ENCODE results near the gene PRR3.
"Not testable (repeated sequence)": the region's sequence is repeated elsewhere in the genome, so short reads cannot be mapped to it uniquely, and the experiment has no call there.

The PRR3 gene, protein sequence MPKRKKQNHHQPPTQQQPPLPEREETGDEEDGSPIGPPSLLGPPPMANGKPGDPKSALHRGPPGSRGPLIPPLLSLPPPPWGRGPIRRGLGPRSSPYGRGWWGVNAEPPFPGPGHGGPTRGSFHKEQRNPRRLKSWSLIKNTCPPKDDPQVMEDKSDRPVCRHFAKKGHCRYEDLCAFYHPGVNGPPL

DNA sequence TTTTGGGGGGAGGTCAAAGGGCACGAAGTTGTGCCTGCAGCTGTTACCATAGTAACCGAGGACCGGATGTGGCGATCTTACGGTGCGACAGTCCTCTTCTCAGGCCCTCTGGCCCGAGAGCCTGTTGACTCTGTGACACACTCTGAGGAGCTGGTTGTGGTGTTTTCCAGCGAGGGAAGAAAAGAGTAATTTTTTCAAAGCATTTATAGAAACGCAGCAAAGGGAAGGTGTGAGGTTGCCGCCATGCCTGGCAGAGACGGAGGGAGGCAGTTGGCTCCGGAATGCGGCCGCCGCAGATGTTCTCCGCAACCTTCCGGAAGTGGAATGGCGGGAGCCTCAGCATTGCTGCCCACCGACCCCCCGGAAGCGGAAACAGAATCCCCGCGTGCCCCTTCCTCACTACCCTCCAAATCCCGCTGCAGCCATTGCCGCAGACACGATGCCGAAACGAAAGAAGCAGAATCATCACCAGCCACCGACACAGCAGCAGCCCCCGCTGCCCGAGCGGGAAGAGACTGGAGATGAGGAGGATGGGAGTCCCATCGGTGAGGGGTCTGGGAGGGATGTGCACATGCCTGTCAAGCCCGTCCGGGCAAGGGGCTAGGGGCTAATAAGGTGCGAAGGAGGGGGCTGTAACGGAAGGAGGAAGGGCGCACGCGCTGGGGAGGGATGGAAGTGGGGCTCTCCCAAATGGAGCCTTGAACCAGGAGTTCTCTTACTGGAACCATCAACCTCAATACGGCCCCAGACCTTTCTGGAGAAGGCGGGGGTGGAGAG is at the start of gene PRR3:
PRR3 (plus strand) TSS at position 390 of the 777 bp plus-strand sequence; CDS start at position 440, 50 bp downstream.
- peak; percentile 77 to 88 for DNase-seq (ENCODE audit: low read depth in 2 of 2)

DNA sequence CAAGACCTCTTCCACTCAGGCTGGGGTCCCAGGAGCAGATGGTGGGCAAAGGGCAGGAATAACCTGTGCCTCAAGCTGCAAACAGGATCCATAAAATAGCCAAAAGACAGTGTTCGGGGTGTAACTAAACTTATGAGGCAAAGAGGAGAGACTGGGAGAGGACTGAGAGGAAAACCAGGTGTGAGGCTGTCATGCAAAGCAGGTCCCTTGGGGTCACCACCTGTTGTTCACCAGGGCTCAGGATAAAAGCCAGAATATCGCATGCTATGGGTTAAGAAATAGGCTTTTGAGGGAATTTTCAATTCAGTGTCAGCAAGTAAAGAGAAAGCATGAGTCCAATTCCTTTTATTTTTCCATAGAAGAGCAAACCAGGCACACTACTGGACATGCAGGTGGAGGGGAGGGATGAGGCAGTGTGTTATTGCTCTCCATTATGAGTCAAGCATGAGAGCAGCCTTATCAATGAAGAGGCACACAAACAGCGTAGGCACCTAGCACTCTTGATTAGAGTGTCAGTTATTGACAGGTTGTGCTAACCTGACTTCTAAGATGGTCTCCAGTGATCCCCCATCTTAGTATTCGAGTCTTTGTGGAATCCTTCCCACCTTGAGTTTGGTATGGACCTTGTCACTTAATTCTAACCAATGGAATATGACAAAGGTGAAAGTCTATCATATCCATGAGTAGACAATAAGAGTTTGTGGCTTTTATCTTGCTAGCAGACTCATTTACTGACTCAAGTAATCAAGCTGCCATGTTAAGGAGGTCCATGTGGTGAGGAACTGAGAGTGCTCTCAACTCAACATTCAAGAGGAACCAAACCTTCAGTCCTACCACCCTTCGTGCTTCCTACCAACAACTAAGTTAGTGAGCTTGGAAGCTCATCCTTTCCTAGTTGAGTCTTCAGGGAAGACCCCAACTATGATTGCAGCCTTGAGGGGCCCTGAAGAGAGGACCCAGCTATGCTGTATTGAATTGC is 49.0 kb upstream of the PRR3 start:
- DNase-seq (ENCODE audit: low read depth in 2 of 2): no peak

DNA sequence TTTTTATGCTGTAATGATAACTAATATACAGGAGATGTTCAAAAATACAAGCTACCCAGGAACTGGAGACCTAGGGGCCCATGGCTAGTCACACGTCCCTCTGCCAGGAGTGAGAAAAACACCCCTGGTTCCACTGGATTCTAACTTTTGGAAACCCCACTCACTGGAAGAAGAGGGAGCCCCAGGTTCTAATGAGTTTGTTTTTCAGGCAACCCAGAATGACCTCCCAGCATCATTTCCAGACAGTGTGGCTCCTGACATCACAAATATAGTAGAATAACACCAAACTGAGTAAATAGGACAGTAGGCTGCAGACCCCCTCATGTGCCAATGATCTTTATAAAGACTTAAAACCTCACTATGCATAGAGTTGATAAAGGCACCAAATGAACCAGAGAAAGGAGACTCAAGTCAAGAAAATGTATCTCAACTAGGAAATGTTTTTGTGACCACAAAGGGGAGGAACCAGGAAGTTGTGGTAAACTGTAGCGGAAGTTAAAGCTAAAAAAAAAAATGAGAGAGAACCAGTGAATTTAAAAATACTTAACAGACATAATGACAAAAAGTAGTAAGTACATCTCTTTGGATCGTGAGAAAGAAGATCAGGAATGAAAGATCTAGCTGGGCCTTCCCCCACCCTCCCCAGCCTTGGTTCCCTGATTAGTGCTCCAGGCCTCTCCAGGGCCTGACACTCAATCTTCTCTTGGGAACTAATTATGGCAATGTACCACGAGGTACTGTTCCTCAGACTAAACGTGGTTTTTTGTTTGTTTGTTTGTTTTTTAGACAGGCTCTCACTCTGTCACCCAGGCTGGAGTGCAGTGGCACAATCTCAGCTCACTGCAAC is 48.0 kb upstream of the PRR3 start:
- no peak for DNase-seq (ENCODE audit: low read depth in 2 of 2)

- no peak for DNase-seq (ENCODE audit: low read depth in 2 of 2)
Observed at GRCh38 chr6:30510419-30511168, 46.5 kb upstream of the PRR3 start.

- DNase-seq (ENCODE audit: low read depth in 2 of 2): no peak
Observed at GRCh38 chr6:30511169-30511546, 45.9 kb upstream of the PRR3 start.

DNA sequence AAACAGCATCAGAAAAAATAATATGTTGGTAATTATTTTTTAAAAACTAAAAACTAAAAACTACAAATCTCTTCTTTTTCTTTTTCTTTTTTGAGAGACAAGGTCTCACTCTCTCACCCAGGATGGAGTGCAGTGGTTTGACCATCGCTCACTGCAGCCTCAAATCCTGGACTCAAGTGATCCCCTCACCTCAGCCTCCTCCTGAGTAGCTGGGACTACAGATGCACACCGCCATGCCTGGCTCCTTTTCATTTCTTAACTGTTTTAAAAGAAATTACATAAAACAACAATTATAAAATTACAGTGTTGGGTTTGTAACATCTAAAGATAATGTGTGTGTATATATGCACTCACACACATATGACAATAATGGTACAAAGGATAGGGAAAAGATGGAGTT is 43.6 kb upstream of the PRR3 start:
- no peak for DNase-seq (ENCODE audit: low read depth in 2 of 2)

GRCh38 chr6:30515106-30515505 is 42.0 kb upstream of the PRR3 start:
- no peak for DNase-seq (ENCODE audit: low read depth in 2 of 2)

DNA sequence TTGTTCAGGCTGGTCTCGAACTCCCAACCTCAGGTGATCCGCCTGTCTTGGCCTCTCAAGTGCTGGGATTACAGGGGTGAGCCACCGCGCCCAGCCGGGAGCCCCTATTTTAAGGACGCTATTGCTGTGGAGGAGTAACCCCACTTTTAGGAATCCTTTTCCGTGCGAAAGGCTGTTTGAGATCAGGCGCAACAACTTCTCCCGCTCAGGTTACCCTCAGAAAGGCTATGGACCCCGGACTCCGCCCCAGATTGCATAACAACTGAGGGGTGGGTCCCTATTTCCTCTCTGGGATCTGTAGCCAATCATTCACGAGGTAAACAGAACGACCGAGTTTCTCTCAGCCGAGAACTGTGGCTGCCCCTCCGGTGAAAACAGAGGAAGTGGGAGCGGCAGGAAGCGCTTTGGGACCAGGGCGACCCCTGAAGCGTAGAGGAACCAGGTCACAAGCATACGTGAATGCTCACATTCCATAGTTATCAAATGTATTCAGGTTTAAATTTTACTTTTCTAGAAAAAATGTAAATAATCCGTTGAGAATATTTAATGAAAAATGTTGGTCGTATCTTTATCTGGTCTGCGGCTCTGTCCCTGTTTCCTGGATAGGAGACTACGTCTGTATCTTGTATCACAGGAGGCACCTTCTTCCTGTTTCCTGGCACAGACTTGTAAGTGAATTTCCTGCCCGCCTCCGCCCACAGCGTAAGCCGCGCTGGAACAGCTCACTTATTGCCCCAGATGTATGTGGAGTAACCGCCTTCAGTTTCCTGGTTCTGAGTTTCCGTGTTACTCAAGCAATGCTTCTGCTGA is 40.9 kb upstream of the PRR3 start:
- peak; percentile 78 to 87 for DNase-seq (ENCODE audit: low read depth in 2 of 2)

DNA sequence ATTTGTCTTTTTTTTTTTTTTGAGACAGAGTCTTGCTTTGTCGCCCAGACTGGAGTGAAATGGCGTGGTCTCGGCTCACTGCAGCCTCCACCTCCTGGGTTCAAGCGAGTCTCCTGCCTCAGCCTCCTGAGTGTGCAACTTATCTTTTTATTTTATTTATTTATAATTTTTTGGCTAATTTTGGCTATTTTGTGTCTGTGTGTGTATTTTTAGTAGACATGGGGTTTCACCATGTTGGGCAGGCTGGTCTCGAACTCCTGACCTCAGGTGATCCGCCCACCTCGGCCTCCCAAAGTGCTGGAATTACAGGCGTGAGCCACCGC is 40.4 kb upstream of the PRR3 start:
- DNase-seq (ENCODE audit: low read depth in 2 of 2): not testable (repeated sequence)

DNA sequence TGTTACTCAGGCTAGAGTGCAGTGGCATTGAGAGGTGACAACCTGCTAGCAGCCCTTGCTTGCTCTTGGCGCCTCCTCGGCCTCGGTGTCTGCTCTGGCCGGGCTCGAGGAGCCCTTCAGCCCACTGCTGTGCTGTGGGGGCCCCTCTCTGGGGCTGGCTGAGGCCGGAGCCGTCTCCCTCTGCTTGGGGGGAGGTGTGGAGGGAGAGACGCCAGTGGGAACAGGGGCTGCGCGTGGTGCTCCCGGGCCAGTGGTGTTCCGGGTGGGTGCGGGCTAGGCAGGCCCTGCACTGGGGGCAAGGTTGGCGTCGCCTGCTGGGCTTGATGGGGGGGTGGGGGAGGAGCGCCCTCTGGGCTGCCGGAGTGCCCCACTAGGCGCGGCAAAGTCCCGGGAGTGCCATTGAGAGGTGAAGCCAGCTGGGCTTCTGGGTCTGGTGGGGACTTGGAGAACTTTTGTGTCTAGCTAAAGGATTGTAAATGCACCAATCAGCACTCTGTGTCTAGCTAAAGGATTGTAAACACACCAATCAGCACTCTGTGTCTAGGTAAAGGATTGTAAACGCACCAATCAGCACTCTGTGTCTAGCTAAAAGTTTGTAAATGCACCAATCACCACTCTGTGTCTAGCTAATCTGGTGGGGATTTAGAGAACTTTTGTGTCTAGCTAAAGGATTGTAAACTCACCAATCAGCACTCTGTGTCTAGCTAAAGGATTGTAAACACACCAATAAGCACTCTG is 39.2 kb upstream of the PRR3 start:
- not testable (repeated sequence) for DNase-seq (ENCODE audit: low read depth in 2 of 2)

GRCh38 chr6:30518505-30519145 is 38.5 kb upstream of the PRR3 start:
- not testable (repeated sequence) for DNase-seq (ENCODE audit: low read depth in 2 of 2)

- no peak for DNase-seq (ENCODE audit: low read depth in 2 of 2)
Observed at GRCh38 chr6:30520522-30520921, 36.6 kb upstream of the PRR3 start.

DNA sequence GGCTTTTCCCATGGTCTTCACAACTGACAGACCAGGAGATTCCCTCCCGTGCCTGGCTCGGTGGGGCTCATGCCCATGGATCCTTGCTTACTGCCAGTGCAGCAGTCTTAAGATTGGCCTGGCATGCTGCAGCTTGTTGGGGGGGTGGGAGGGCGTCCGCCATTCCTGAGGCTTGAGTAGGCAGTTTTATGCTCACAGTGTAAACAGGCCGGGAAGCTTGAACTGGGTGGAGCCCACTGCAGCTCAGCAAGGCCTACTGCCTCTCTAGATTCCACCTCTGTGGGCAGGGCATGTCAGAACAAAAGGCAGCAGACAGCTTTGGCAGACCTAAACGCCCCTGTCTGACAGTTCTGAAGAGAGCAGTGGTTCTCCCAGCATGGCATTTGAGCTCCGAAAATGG is 36.0 kb upstream of the PRR3 start:
- DNase-seq (ENCODE audit: low read depth in 2 of 2): not testable (repeated sequence)

DNA sequence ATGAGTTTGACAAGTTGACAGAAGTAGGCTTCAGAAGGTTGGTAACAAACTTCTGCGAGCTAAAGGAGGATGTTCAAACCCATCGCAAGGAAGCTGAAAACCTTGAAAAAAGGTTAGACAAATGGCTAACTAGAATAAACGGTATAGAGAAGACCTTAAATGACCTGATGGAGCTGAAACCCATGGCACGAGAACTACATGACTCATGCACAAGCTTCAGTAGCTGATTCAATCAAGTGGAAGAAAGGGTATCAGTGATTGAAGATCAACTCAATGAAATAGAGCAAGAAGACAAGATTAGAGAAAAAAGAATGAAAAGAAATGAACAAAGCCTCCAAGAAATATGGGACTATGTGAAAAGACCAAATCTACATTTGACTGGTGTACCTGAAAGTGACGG is 35.1 kb upstream of the PRR3 start:
- not testable (repeated sequence) for DNase-seq (ENCODE audit: low read depth in 2 of 2)

DNA sequence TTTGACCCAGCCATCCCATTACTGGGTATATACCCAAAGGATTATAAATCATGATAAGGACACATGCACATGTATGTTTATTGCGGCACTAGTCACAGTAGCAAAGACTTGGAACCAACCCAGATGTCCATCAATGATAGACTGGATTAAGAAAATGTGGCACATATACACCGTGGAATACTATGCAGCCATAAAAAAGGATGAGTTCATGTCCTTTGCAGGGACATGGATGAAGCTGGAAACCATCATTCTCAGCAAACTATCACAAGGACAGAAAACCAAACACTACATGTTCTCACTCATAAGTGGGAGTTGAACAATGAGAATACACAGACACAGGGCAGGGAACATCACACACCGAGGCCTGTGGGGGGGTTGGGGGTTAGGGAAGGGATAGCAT is 30.7 kb upstream of the PRR3 start:
- DNase-seq (ENCODE audit: low read depth in 2 of 2): not testable (repeated sequence)

DNA sequence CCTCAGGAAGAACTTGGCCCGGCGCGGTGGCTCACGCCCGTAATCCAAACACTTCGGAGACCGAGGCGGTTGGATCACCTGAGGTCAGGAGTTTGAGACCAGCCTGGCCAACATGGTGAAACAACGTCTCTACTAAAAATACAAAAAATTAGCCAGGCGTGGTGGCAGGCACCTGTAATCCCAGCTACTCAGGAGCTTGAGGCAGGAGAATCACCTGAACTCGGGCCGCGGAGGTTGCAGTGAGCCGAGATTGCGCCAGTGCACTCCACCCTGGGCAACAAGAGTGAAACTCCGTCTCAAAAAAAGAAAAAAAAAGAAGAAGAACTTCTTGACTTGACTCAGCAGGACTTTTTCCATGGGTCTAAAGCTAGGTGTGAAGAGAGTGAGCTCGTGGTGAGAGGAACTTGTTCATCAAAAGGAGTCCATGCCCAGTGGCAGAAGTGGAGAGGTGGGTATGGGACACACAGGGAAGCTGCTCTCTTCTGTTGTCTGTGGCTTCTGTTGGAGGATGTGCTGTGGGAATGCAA is 27.7 kb upstream of the PRR3 start:
- DNase-seq (ENCODE audit: low read depth in 2 of 2): peak in 1 of 2 experiments; percentile 46

GRCh38 chr6:30530014-30530413 is 27.1 kb upstream of the PRR3 start:
- no peak for DNase-seq (ENCODE audit: low read depth in 2 of 2)

All from stimulated activated CD4-positive, alpha-beta T cell treated with anti-CD3 and anti-CD28 coated beads, Interleukin-12 subunit alpha, Interleukin-12 subunit beta, amount 100 ng/mL, for 24 hours (primary cell).